GM21528 (cell line): ENCODE data around the gene KCNQ2.

Experiments used
- ATAC-seq: cut with Tn5 transposase; IDR thresholded peaks from one replicate; pipeline ENCODE4 v1.9.1; 2021; ENCODE audit warnings: mild to moderate bottlenecking, moderate library complexity; ENCODE audit not compliant: unreplicated experiment, low FRiP score

KCNQ2 gene

GRCh38 chr20:63406617-63407245 is 65.7 kb downstream of the KCNQ2 start:
- ATAC-seq: no peak

DNA sequence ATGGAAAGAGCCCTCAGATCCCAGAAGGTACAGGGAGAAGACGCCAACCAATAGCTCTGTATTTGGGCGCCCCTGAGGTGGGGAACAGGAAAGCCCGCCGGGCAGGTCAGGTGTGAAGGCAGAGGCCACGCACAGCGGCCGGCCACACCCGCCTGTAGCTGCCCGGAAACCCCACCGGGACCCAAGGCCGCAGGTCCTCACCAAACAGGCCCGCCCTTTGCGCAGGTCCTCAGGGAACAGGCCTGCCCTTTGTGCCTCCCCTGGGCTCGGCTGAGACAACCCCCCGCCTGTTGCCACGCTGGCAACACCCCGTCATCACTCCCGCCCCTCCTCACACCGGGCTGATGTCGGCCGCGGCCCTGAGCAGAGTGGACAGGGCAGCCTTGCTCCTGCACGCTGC is 66.4 kb downstream of the KCNQ2 start:
- no peak for ATAC-seq

- ATAC-seq: no peak
These were observed 67.2 kb downstream of the KCNQ2 start for GRCh38 chr20:63405102-63405730.

DNA sequence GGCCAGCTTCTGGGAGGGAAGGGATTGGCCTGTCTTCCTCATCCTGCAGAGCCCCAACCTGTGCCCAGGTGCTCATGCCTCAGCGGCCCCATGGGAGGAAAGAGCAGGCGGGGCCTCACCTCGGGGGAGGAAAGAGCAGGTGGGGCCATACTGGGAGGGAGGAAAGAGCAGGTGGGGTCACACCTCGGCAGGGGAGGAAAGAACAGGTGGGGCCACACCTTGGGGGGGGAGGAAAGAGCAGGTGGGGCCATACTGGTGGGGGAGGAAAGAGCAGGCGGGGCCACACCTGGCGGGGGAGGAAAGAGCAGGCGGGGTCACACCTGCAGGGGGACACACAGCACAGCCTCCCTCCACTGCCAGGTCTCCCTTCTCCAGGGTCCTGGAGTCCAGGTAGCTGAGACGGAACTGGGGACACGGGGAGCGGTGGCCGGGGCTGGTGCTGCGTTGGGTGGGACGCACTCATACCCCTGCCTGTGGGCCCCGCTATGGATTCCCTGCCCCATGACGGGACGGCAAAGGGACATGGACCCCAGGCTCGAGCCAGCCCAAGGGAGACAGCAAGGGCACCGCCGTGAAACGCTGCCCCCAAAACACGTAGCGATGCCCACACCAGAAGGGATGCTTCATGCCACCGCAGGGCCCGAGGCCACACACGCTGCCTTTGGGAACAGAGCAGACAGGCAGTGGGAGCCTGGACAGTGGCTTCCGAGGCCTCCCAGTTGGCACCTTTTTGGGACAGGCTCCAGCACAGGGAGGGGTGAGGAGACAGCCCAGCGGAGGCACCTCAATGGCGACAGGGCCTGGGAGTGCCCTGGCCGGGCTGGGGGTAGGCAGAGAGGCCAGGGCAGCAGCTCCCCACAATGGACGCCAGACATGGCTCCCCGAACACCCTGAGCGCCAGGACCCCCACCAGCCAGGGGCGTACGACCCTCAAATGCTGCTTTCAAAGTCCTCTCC is 68.0 kb downstream of the KCNQ2 start:
- ATAC-seq: no peak

GRCh38 chr20:63403403-63404105 is 68.9 kb downstream of the KCNQ2 start:
- no peak for ATAC-seq

DNA sequence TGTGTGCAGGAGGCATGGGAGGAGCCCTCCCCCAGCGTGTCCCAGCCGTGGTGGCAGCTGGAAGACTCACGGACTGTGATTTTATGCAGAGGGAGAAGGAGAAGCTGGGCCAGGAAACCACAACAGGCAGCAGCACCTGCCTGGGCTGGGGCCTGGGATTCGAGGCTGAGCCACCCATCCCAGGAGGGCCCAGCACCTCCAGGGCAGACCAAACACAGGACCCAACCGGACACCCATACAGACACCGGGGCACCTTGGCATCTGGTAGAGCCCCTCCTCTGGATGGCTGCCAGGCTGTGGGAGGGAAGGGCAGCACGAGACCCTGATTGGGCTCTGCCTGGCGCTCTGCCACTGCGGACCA is 69.6 kb downstream of the KCNQ2 start:
- no peak for ATAC-seq

- no peak for ATAC-seq
These were observed 70.1 kb downstream of the KCNQ2 start for GRCh38 chr20:63402181-63402859.

DNA sequence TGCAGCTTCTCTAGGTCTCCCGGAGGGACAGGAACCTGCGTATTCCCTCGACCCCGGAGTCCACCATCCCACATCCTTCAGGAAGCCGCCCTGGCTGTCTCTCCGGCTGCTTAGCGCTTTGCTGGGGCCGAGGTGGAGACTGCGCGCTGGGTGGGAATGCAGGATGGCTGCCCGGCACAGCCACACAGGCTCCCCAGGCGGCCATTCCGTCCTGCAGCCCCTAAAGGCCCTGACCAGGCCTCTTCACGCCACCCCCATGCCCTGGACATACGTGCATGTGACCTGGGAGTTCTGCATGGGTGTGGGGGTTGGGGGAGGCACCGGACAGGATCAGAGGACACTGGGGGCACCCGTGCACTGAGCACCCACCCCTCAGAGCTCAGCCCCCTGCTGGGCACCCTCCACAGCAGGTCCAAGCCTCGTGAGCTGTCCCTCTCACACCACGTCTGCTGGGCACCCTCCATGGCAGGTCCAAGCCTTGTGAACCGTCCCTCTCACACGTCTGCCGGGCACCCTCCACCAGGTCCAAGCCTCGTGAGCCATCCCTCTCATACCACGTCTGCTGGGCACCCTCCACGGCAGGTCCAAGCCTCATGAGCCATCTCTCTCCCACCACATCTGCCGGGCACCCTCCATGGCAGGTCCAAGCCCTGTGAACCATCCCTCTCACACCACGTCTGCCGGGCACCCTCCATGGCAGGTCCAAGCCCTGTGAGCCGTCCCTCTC is 70.9 kb downstream of the KCNQ2 start:
- no peak for ATAC-seq

GRCh38 chr20:63400486-63401210 is 71.8 kb downstream of the KCNQ2 start:
- ATAC-seq: no peak

DNA sequence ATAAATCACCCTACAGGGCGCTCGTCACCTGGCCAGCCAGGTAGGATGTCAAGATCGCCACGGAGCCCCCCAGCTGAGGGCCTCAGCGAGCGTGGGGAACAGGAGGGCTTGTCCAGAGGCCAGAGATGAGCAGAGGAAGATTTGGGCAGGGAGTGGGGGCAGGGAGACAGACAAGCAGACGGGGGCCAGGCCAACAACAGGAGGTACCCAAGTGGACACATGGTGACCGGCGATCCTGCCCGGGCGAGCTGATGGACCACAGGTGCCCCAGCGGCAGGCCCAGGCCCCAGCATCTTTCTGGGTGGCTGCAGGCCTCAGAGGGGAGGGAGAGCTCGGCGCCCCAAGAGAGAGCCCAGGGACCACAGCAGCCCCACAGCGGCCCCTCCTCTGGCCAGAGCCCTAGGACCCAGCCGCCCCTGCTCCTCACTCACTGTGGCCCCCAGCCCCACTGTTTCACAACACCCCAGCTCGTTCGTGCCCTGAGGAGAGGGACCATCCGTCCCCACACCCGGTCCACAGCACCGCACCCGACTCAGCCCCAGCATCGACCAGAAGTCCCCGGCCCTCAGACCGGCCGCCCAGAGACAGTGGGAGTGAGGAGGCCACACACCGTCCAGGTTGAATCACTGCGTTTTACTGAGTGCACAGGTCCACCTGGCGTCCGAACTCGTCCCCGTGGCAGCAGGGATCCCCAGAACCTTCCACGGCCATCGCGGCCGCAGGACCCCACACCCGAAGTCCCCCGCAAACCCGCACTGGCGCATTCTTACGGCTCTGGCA is 72.7 kb downstream of the KCNQ2 start:
- no peak for ATAC-seq

DNA sequence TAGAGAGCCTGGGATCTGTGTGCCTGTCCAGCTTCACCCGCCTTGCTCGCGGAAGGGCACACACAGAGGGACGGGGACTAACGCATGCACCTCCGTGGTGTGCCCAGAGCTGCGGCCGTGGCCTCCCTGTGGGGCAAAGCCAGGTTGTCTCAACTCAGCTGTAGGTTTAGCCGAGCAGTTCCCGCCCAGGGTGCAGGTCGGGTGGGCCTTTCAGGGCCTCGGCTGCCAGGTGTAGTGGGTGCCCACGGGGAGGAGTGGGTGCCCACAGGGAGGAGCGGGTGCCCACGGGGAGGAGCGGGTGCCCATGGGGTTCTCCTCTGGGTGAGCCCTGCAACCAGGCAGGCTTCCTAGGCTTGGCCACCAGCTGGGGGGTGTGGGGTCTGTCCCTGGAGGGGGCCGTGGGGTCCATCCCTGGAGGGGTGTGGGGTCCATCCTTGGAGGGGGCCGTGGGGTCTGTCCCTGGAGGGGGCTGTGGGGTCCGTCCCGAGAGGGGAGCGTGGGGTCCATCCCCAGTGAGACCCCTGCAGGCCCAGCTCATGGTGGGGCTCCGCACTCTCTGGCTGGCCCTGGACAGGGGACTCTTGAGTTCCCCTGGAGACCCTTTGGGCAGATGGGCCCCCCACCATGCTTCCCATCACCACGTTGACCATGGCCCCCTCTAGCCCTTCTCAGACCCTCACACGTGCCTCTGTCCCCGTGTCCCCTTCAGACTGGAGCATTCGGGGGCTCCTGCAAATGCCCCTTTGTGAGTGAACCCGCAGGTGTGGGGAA is 73.5 kb downstream of the KCNQ2 start:
- ATAC-seq: no peak

DNA sequence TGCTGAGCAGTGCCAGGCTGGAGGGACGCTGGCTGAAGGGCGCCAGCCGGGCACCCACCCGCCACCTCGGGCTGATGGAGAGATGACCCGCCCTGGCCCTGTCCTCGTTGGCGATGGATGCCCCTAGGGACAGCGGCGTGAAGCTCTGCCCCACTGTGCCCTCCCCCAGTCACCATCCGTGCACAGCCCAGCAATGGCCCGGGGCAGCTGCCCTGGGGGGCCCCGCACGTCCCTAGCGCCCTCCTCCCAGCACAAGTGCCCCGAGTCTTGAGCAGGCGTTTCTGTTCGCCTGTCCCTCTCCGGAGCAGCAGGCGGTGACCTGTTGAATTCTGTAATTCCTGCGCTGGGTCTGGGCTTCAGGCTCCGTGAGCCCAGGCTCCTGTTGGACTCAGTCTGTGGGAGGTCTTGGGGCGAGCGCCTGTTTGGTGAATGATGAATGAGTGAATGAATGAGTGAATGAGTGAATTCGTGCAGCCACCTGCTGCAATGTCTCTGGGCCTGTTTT is 74.5 kb downstream of the KCNQ2 start:
- no peak for ATAC-seq

- ATAC-seq: no peak
These were observed 75.2 kb downstream of the KCNQ2 start for GRCh38 chr20:63397155-63397843.

DNA sequence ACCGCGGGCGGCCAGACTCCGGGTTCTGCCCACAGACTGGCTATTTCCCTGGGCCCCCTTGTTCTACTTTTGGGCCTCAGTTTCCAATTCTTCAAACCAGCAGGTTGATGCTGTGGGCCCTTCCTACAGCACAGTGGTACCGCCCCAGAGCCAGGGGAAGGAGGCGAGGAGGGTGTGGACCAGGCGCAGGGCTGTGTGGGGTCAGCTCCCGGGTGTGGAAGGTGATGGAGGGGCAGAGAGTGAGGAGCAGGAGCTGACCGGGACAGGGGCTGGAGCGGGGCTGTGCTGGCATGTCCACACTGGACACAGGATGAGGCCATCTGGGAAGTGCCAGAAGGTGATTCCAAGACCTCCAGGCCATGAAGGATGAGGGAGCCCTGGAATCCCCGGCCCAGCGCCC is 76.2 kb downstream of the KCNQ2 start:
- ATAC-seq: no peak

DNA sequence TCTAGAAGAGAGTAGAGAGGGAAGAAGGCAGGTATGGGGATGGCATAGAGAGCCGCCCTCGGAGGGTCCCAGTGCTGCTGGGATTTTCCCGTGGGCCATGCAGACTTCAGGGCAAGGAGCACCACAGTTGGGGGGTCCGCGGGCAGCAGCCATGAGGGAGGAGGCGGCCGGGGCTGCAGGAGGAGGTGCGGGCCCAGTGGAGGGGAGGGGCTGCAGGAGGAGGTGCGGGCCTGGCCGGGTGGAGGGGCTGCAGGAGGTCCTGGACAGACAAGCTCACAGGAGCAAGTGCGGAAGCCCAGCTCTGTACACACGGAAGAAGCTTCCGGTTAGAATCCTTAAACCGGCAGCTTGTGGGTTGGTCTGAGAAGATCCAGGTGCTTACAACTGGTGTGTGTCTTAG is 76.7 kb downstream of the KCNQ2 start:
- no peak for ATAC-seq

GRCh38 chr20:63394920-63395455 is 77.5 kb downstream of the KCNQ2 start:
- ATAC-seq: no peak
